ENCODE results near the gene RAP1GDS1.
"Not testable (repeated sequence)": the region's sequence is repeated elsewhere in the genome, so short reads cannot be mapped to it uniquely, and the experiment has no call there.

Gene RAP1GDS1

DNA sequence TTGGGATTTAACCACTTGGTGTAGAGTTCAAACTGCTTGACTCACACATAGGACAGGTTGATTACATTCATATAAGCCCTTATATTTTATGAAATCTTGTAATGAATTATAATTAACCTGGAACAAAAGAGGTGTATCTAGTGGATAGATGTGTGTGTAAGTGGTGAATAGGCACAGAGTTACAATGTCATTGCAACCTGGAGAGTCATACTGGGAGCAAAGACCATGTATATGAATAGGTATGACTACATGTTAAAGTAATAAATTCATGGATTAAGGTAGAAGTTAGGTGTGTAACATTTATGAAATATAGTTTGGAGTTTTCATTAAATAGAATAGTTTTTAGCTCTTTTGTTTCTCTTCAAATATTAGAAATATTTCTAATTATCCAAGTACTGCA, 26.1 kb downstream of the RAP1GDS1 start:
- no peak for DNase-seq (ENCODE audit: low read depth in 2 of 2, low spot score in 1 of 2)

DNA sequence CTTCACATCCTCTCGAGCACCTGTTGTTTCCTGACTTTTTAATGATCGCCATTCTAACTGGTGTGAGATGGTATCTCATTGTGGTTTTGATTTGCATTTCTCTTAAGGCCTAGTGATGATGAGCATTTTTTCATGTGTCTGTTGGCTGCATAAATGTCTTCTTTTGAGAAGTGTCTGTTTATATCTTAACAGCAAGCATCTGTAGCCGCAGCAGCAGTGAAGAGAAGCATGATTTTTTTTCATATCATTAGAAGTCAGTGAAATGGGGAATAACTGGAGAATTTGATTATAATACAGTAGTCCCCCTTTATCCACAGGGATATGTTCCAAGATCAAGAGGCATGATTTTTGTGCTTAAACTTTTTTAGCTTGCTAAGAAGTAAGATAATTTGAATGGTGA, 27.5 kb downstream of the RAP1GDS1 start:
- not testable (repeated sequence) for DNase-seq (ENCODE audit: low read depth in 2 of 2, low spot score in 1 of 2)

DNA sequence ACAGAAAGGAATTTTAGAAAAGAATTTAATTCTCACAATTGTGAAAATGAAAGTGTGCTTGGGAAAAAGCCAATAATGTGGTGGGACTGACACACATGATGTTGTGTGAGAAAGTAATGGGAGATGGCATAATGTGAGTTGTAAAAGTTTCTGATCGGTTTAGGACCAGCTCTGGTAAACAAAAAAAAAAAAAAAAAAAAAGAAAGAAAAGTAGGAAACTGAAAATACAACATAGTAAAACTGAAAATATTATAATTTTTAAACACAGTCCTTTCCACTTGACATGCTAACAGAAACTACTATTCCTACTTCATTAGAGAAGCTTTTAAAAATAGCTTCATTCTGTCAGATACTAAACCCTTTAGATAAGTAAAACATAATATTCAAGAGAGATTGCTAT, 28.2 kb downstream of the RAP1GDS1 start:
- no peak for DNase-seq (ENCODE audit: low read depth in 2 of 2, low spot score in 1 of 2)

DNA sequence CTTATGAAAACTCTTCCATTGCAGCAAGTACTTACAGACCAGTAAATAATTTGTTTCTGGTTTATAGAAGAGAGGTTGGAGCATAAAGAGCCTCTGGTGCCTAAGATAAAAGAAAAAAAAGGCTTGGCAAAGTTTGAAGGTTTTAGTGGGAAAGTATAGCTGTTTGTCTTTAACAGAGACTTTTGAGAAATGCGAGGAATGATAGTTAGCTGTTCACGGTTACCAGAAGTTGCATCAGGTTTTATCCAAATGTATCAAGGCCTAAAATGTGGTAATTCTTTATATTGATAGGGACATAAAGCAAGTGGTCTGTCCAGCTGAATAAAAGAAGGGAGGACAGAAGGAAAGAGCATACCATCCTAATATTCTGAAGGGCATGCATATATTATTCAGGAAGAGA, 29.3 kb downstream of the RAP1GDS1 start:
- no peak for DNase-seq (ENCODE audit: low read depth in 2 of 2, low spot score in 1 of 2)

DNA sequence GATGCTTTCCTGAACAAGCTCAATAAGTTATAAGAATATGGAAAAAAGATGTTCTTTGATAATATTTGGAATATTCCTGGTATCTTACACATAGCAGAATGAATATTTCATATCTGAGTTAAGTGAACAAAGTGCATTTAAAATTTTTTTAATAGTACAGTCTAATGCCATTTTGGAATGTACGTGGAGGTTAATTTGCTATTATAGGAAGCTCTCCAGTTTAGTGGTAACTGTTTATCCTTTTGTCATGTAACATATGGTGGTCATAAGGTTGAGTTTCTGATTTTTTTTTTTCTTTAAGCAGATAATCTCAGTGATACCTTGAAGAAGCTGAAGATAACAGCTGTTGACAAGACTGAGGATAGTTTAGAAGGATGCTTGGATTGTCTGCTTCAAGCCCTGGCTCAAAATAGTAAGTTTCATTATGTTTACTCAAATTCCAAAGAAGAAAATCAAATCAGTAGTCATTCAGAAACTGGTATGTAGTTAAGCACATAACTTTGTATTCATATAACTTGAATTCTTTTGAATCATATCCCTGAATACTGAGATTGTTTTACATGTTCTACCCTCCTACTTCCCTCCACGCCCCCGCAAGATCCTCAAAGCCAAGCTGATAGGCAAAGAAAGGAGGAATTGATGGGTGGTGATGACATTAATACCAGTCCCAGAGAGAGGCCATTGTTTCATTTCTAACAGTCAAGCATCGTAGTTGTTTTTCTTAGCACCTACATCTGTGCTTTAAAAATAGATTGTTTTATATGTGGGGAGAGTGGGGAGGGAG, 32.1 kb downstream of the RAP1GDS1 start:
- DNase-seq (ENCODE audit: low read depth in 2 of 2, low spot score in 1 of 2), result no peak

DNA sequence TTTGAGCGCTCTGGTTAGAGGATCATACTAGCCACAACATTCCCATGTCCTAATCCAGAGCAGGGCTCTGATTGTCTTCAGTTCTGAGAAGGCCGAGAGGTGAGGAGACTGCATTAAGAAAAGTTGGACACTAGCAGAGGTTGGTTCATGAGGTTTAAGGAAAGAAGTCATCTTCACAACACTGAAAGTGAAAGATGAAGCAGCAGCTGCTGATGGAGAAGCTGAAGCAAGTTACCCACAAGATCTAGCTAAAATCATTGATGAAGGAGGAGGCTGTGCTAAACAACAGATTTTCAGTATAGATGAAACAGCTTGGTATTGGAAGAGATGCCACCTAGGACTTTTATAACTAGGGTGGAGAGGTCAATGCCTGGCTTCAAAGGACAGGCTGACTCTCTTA, 36.8 kb downstream of the RAP1GDS1 start:
- DNase-seq (ENCODE audit: low read depth in 2 of 2, low spot score in 1 of 2), result no peak

DNA sequence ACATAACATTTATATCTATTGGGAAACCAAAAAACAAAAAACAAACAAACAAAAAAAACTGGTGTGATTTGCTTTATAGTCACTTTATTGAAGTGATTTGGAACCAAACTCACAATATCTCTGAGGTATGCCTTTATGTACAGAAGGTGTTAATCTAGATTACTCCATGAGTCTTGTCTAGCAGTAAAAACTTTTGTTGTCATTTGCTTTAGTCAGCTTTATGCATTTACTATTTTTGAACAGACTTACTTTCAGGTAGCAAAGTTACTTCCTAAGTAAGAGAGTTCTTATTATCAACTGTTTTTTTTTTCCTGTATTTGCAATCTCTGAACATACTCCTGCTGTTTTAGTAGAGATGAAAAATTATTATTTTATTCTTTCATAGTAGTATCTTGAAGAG, 39.5 kb downstream of the RAP1GDS1 start:
- DNase-seq (ENCODE audit: low read depth in 2 of 2, low spot score in 1 of 2), result no peak

DNA sequence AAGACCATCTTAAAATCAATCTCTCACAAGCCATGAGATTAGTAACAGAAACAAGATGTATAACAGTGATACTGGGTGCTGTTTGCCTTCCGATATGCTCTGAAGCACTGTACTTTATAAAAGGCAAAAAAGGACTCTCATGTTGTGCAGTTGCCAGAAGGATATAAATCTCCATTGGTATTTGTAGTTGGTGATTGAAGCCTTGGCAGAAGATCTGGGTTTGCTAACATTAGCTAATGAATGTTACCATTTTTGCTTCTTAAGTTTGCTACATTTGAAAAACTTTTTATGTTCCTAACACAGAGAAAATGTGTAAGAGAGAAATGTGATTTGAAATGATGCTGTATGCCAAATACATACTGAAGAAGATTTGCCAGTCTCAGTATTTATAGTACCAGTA, 44.4 kb downstream of the RAP1GDS1 start:
- DNase-seq (ENCODE audit: low read depth in 2 of 2, low spot score in 1 of 2), result no peak

DNA sequence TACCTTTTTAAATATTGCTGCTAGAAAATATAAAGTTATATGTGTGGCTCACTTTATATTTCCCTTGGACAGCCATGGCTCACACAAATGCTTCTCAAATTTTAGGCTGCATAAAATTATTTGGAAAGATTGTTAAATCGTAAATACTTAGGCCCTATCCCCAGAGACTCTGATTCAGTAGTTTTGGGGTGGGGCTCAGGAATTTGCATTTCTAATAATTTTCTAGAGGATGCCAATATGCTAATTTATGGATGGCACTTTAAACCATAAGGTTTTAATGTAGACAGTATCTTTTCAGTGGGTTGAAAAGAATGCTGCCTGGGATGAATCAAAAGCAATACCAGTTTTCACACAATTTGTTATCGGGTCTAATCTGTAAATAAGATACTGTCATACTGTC, 49.7 kb downstream of the RAP1GDS1 start:
- no peak for DNase-seq (ENCODE audit: low read depth in 2 of 2, low spot score in 1 of 2)

DNA sequence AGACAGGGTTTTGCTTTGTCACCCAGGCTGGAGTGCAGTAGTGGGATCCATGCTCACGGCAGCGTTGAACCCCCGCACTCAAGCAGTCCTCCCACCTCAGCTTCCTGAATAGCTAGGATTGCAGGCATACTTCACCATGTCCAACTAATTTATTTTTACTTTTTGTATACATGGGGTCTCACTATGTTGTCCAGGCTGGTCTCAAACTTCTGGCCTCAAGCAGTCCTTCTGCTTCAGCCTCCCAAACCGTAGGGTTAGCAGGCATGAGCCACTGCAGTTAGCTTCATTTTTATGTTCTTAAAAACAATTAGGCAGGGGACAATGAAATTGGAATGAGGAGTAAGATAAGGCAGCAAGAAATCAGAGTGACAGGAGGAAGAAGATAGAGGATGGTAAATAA, 50.5 kb downstream of the RAP1GDS1 start:
- DNase-seq (ENCODE audit: low read depth in 2 of 2, low spot score in 1 of 2), result no peak

DNA sequence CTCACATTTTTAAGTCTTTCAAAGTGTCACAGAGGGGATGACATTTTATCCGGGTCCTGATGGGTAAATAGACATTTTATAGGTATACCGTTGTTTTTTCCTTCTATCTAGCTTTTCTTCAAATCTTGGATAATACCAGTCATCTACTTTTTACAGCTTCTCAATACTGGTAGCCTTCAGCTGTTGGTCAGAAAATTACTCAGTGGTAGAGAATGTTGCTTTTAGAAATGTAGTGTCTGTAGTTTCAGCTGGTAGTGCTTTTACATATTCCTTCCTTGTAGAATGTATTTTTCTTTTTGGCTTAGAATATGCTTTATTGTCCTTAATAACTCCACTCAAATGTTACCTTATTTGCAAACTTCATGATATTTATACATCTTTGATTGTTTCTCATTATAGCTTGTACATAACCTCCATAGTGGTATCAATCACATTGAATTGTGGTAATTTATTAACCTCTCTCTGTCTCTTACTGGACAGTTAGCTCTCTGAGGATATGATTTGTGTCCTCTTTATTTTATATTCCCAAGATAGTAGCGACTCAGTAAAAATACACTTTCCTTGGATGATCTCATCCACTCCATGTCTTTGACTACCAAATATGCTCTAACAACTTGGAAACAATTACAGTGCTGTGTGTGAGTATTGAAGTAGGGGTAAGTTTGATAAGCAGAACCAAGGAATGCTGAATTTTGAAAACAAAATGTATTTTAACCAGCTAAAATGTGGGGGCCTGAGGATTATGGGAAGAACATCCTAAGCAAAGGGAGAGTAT, 53.8 kb downstream of the RAP1GDS1 start:
- no peak for DNase-seq (ENCODE audit: low read depth in 2 of 2, low spot score in 1 of 2)

DNA sequence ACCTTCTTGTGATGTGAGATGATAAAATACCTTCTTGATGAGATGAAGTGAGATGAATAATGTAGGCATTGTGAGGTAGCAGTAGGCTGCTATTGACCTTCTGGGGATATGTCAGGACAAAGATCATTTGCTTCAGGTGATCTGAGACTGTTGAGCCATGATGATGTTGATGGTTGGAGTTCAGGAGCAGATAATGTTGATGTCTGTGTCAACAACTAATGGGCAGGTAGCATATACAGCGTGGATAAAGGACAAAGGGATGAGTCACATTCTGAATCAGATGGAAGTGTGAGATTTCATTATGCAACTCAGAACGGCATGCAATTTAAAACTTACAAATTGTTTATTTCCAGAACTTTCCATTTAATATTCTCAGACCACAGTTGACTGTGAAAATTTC, 57.3 kb downstream of the RAP1GDS1 start:
- no peak for DNase-seq (ENCODE audit: low read depth in 2 of 2, low spot score in 1 of 2)

DNA sequence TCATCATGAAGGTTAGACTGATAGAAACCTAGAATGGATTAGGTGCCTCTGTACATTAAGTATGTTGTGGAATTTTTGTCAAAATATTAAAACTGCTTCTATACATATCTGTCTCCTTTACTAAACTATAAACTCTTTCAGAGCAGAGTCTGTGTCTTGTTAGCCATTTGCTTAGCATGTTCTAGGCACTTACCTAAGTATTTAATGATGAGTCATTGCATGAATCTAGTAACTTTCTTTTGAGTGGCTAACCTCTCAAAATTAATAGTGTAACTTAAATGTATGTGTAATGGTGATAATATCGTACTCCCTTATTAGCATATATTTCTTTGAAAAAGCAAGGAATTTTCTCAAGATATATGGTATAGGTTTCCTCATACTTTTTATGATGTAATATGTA, 57.8 kb downstream of the RAP1GDS1 start:
- DNase-seq (ENCODE audit: low read depth in 2 of 2, low spot score in 1 of 2), result no peak

DNA sequence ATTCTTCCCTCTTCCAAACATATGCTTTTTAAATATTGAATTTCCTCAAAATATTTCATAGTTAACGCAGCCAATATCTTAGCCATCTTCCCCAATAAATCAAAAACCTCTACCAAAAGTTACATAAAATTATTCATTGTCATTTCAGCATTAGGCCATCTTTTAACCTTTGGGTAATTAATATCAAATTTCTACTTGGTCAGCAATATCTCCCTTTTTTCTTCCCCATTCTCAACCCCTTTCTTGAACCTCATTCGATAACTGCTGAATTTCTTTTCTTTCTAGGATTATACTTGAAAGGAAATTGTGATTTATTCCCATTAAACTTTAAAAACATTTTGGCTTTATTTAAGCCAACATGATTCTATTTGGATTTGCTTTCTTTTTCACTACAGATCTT, 65.0 kb downstream of the RAP1GDS1 start:
- no peak for DNase-seq (ENCODE audit: low read depth in 2 of 2, low spot score in 1 of 2)

DNA sequence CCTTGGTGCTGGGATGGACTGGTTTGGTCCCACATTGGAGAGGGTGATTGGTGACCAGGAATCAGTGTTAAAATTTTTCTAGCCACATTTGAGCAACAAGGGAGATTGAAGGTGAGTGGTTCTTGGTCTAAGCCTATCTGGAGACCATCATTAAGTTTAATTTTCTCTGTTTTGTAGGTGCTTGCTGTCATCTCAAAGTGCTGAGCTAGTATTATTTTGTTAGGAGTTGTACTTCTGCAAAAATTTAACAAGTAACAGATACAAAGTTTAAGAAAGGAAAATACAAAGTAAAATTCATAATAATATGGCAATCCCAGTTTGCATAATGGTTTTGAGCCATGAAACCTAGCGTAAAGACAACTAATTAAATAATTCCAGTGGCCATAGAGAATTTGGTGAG, 66.5 kb downstream of the RAP1GDS1 start:
- no peak for DNase-seq (ENCODE audit: low read depth in 2 of 2, low spot score in 1 of 2)

DNA sequence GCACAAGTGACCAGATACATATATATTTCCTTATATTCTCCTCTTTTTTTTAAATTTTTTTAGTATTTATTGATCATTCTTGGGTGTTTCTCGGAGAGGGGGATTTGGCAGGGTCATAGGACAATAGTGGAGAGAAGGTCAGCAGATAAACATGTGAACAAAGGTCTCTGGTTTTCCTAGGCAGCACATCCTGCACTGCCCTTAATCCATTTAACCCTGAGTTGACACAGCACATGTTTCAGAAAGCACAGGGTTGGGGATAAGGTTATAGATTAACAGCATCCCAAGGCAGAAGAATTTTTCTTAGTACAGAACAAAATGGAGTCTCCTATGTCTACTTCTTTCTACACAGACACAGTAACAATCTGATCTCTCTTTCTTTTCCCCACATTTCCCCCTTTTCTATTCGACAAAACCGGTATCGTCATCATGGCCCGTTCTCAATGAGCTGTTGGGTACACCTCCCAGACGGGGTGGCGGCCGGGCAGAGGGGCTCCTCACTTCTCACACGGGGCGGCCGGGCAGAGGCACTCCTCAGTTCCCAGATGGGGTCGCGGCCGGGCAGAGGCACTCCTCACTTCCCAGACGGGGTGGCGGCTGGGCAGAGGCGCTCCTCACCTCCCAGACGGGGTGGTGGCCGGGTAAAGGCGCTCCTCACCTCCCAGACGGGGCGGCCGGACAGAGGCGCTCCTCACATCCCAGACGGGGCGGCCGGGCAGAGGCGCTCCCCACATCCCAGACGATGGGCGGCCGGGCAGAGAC, 68.9 kb downstream of the RAP1GDS1 start:
- not testable (repeated sequence) for DNase-seq (ENCODE audit: low read depth in 2 of 2, low spot score in 1 of 2)

DNA sequence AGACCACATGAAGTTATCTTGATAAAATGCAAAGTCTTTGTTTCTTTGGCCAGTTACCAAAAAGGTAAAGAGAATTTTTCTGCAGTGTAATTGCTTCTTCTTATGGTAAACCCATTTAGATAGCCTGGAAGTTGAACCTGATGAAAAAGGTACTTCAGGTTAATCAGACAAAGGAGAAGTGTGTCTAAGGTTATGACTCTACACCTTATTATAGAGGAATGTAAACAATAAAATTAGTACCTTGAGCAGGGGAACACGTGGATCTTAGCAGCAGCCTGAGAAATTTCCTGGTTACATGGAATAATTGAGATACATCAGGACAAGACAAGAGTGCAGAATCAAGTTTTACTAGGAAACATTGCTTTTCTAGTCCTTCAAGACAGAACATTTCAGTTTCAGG, 70.8 kb downstream of the RAP1GDS1 start:
- DNase-seq (ENCODE audit: low read depth in 2 of 2, low spot score in 1 of 2), result no peak

DNA sequence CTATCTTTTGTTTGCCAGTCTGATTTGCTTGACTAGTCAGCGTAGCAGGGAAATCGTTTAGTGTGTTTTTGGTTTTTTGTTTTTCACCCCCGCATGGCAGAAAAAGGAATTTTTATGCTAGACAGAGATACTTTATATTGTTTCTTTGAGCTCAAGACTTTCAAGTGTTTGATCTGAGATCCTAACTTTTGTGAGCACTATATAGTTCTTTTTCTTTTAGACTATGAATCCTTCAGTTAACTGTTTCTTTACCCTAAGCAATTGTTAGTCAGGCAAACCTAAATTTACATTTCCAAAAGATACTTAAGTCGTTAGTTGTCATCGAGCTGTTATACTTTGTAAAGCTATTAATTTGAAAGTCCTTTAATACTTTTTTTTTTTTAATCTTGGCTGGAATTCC, 73.3 kb downstream of the RAP1GDS1 start:
- no peak for DNase-seq (ENCODE audit: low read depth in 2 of 2, low spot score in 1 of 2)

DNA sequence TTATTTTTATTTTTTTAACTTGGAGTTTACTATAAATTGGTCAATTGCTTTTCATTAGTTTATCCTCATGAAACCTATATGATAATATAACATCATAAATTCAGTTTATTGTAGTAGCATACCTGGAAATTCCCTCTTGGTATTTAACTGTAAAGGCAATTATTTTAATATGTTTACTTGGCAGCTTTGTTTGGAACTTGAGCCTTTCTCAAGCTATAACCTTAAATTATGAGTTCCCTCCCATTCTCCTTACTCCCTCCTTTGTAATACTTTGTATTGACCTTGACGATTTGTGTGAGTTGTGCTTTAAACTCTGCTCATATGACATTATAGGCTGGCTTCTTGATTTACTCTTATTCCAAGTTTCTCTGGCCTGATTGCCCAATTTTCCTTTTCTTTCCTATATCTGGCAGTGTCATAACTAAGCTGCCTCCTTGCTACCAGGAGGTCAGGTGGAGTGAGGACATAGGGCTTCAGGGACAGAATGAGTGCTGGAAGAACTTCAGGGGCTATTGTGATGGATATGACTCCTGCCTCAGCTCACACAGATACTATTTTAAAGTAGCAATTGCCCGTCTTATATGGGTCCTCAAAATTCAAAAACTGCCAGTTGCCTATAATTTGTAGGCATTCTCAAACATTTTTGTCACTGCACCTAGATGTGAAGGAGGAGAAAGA, 77.7 kb downstream of the RAP1GDS1 start:
- DNase-seq (ENCODE audit: low read depth in 2 of 2, low spot score in 1 of 2), result no peak

DNA sequence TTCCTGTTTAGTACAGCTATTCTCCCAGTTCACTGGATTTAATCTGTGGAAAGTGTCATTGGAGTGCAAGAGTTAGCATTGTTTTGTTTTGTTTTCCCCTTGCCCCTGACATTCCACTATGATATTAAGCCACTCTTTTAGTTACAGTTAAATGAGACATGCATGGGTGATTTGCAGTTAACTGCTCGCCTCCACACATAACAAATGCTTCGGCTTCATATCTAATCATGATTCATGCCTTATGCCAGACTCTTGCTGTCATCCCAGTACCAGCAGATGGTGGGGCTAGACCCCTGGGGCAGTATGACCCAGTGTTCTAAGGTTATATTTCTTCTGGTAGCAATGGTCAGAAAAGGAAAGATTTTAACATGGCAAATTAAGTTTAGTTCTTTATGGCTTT, 80.1 kb downstream of the RAP1GDS1 start:
- DNase-seq (ENCODE audit: low read depth in 2 of 2, low spot score in 1 of 2), result no peak

DNA sequence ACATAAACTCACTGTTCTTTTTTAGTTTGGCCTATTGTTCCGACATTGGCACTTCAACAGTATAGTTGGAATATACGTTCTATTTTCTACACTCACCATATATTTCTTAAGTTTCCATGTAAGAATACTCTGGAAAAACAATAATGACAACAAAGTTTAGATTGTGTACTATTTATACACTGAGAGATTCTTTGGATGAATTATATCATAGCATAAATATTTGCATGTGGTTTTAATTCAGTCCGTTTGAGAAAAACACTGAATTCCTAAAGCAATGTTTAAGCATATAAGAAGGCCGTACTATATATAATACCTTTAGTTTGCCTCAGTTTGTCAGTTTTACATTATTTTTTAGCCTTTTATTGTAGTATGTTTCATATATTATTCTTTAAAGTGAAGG, 82.4 kb downstream of the RAP1GDS1 start:
- no peak for DNase-seq (ENCODE audit: low read depth in 2 of 2, low spot score in 1 of 2)

Measured in stimulated activated CD8-positive, alpha-beta memory T cell treated with anti-CD3 and anti-CD28 coated beads, Interleukin-4, amount 100 ng/mL, for 1 hour (primary cell).